ENCODE results near the gene RILPL1.
"Not testable (repeated sequence)": the region's sequence is repeated elsewhere in the genome, so short reads cannot be mapped to it uniquely, and the experiment has no call there.

RILPL1 gene

DNA sequence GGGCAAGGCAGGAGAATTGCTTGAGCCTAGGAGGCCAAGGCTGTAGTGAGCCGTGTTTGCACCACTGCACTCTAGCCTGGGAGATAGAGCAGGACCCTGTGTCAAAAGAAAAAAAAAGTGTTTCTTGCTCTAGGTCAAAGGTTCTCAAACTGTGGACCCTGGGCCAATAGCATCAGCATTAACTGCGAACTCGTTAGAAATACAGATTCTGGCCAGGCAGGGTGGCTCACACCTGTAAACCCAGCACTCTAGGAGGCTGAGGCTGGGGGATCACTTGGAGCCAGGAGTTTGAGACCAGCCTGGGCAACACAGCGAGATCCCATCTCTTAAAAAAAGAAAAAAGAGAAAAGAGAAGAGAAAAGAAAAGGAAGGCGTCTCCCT, 97.9 kb downstream of the RILPL1 start:
- peak overlapping the region; percentile 90 for H3K4me3 ChIP-seq (ENCODE audit: low read depth, low read length)
- no peak for TF ChIP-seq CTCF (IDR thresholded peaks at IDR 0.05; ENCODE audit: insufficient read depth, low read depth, low read length, missing control alignments)
- no peak for DNase-seq (ENCODE audit: low read depth)

DNA sequence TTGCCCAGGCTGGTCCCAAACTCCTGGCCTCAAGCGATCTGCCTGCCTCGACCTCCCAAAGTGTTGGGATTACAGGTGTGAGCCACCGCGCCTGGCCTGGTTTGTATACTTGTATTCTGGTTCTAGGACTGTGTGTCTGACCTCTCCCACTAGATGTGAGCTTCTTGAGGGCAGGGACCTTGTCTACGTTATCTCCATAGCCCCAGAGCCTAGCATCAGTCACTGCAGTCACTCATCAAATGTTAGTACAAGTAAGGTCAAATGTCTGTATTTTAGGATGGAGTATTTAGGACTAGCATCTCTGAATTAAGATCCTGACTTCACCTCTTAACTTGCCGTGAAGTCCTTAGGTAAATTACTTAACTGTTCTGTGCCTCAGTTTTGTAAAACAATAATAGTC, 99.9 kb downstream of the RILPL1 start:
- TF ChIP-seq CTCF (IDR thresholded peaks at IDR 0.05; ENCODE audit: insufficient read depth, low read depth, low read length, missing control alignments) = no peak
- DNase-seq (ENCODE audit: low read depth) = no peak
- peak overlapping the region; percentile 90 for H3K4me3 ChIP-seq (ENCODE audit: low read depth, low read length)

DNA sequence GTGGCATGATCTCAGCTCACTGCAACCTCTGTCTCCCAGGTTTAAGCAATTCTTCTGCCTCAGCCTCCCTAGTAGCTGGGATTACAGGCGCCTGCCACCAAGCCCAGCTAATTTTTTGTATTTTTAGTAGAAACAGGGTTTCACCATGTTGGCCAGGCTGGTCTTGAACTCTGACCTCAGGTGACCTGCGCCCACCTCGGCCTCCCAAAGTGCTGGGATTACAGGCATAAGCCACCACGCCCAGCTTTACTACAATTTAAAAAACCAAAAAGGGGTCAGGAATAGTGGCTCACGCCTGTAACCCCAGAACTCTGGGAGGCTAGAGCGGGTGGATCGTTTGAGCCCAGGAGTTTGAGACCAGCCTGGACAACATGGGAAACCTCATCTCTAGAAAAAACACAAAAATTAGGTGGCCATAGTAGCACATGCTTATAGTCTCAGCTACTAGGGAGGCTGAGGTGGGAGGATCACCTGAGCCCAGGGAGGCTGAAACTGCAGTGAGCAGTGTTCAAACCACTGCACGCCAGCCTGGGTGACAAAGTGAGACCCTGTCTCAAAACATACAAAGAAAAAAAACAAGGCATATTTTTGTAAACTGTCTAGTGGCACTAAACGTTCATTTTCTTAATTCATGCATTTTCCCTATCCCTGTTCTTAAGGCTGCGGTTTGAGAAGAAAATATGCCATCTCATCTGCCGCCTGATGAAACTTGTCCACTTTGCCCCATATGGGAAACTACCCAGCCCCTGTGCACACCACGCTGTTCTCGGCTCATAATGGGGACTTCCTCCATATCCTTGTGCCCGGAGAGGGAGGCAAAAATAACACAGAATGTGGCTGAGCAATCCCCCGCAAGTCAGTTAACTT, 101.3 kb downstream of the RILPL1 start:
- DNase-seq (ENCODE audit: low read depth) = peak; percentile 80
- peak overlapping the region; percentile 90 for H3K4me3 ChIP-seq (ENCODE audit: low read depth, low read length)

- not testable (repeated sequence) for DNase-seq (ENCODE audit: low read depth); H3K4me3 ChIP-seq (ENCODE audit: low read depth, low read length)
These were observed 104.4 kb downstream of the RILPL1 start for GRCh38 chr12:123429101-123429500.

DNA sequence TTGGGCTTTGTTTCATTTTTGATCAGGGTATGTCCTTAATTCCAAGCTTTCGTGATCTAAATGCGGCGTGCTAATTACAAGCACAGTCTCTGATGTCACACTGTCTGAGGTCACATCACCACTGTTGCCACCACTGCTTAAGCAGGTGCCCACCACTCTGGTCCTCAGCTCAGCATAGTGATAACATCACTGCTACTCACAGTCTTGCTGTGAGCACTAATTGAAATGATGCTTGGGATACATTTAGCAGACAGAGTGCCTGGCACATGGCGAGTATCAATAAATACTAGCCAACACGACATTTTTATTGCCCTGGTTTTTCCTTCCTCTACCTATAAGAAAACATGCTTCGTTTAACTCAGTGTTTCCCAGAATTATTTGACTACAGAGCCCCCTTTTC, 104.9 kb downstream of the RILPL1 start:
- H3K4me3 ChIP-seq (ENCODE audit: low read depth, low read length) = peak overlapping the region; percentile 20
- TF ChIP-seq CTCF (IDR thresholded peaks at IDR 0.05; ENCODE audit: insufficient read depth, low read depth, low read length, missing control alignments) = no peak
- DNase-seq (ENCODE audit: low read depth) = no peak

DNA sequence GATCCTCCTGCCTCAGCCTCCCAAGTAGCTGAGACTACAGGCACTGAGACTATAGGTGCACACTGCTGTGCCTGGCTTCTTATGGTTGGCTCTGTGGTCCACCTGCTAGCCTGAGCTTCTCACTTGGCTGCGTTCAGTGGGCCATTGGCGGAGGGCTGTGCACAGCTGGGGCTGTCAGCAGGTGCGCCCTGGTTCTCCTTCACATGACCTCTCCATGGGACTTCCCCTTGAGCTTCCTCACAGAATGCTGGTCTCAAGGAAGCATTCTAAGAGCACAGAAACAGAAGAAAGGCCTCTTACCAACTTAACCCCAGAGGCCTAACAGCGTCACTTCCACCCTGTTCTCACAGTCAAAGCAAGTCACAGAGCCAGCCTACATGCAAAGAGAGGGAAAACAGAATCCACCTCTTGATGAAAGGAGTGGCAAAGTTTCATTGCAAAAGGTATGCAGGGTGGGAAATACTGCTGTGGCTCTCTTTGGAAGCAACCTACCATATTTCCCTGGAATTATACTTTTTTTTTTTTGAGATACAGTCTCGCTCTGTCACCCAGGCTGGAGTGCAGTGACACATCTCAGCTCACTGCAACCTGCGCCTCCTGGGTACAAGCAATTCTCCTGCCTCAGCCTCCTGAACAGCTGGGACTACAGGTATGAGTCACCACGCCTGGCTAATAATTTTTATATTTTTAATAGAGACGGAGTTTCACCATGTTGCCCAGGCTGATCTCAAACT, 106.3 kb downstream of the RILPL1 start:
- peak overlapping the region; percentile 47 for H3K4me3 ChIP-seq (ENCODE audit: low read depth, low read length)
- DNase-seq (ENCODE audit: low read depth) = peak; percentile 98
- no peak for TF ChIP-seq CTCF (IDR thresholded peaks at IDR 0.05; ENCODE audit: insufficient read depth, low read depth, low read length, missing control alignments)

DNA sequence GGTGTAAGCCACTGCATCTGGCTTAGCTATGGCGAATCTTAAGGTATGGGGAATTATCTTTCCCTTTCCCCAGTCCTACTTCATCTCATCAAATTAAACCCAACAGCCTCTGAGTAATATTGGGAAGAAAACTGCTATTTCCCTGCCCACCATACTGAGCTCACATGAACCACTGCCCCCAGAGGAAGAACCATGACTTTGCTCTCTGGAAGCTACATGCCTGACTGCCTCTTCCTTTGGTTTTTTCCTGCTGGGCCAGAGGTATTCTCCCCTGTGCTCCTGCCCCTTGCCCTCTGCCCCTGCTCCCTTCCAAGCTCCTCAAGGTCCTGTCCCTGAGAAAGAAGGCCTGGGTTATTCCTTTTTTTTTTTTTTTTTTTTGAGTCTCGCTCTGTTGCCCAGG, 112.2 kb downstream of the RILPL1 start:
- H3K4me3 ChIP-seq (ENCODE audit: low read depth, low read length) = no peak overlapping the region
- no peak for TF ChIP-seq CTCF (IDR thresholded peaks at IDR 0.05; ENCODE audit: insufficient read depth, low read depth, low read length, missing control alignments)
- no peak for DNase-seq (ENCODE audit: low read depth)
